Type B pancreatic cell (in vitro differentiated cells): ENCODE data around the gene ADCY9. TPM values are rescaled to one million over a fixed set of nuclear protein-coding genes. Genes with fewer than 3 reads are reported as not detected.

Experiments
- DNase-seq: peaks from one replicate; pipeline ENCODE4 v3.0.0; 2021; ENCODE audit warnings: mixed read lengths; ENCODE audit not compliant: unreplicated experiment; ENCODE audit errors: extremely low spot score
- H3K27ac Mint-ChIP-seq: 2 replicates; pipeline ENCODE4 v1.8.0; 2021; ENCODE audit warnings: mild to moderate bottlenecking, mixed read lengths
- H3K27me3 Mint-ChIP-seq: 2 replicates; pipeline ENCODE4 v1.8.0; 2021; ENCODE audit warnings: mixed read lengths
- H3K36me3 Mint-ChIP-seq: 2 replicates; pipeline ENCODE4 v1.8.0; 2021; ENCODE audit warnings: mixed read lengths
- H3K4me1 Mint-ChIP-seq: one replicate; pipeline ENCODE4 v1.8.0; 2021; ENCODE audit warnings: mixed read lengths; ENCODE audit not compliant: unreplicated experiment
- H3K4me3 Mint-ChIP-seq: 2 replicates; pipeline ENCODE4 v1.8.0; 2021; ENCODE audit warnings: mild to moderate bottlenecking, mixed read lengths
- H3K9me3 Mint-ChIP-seq: 2 replicates; pipeline ENCODE4 v1.8.0; 2021; ENCODE audit warnings: mixed read lengths
- total RNA-seq: library from RNA; stranded (reverse); gene quantifications from 2 replicates; pipeline ENCODE4 v1.2.1, GENCODE V29; 2021; ENCODE audit warnings: low replicate concordance
- TF ChIP-seq, protein P1 (sequence below): fragments of 200-600 bp; sonication (generic); conservative IDR thresholded peaks from 2 replicates; pipeline ENCODE4 v1.5.0; 2021; ENCODE audit warnings: antibody characterized with exemption, mild to moderate bottlenecking

ADCY9 gene
- total RNA-seq, 1 donor from 2014 or later = 13.9 TPM

DNA sequence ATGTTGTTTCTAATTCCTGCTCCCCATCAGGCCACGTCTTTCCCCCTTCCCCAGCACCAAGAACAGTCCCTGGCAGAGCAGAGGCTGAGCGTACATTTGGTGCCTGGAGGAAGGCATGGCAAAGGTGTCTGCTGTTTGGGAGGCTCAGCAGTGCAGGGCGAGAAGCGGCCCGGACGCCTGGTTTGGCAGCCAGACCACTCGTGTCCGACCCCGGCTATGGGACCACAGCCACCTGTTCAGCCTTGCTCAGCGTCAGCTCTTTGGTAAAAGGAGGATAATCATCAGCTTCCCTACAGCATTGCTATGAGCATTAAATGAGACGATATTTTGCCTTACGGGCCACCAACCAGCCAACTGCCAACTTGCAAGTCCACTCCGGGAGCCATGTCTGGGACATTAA lies 129.0 kb downstream of the ADCY9 start:
- no peak for DNase-seq
- Mint-ChIP-seq H3K4me3 (no peak overlapping the region), H3K36me3 (no peaks in the 10 kb centered on the region), H3K27me3 (peaks cover 2% of the 10 kb centered on the region), H3K4me1 (peaks cover 8% of the 10 kb centered on the region), H3K27ac (no peak overlapping the region), H3K9me3 (no peaks in the 10 kb centered on the region)
- TF ChIP-seq, protein P1, sequence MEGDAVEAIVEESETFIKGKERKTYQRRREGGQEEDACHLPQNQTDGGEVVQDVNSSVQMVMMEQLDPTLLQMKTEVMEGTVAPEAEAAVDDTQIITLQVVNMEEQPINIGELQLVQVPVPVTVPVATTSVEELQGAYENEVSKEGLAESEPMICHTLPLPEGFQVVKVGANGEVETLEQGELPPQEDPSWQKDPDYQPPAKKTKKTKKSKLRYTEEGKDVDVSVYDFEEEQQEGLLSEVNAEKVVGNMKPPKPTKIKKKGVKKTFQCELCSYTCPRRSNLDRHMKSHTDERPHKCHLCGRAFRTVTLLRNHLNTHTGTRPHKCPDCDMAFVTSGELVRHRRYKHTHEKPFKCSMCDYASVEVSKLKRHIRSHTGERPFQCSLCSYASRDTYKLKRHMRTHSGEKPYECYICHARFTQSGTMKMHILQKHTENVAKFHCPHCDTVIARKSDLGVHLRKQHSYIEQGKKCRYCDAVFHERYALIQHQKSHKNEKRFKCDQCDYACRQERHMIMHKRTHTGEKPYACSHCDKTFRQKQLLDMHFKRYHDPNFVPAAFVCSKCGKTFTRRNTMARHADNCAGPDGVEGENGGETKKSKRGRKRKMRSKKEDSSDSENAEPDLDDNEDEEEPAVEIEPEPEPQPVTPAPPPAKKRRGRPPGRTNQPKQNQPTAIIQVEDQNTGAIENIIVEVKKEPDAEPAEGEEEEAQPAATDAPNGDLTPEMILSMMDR = no peak

GRCh38 chr16:3986235-3986544 lies 130.1 kb downstream of the ADCY9 start:
- no peaks in the 10 kb centered on the region for H3K9me3 Mint-ChIP-seq
- peaks cover 8% of the 10 kb centered on the region for H3K4me1 Mint-ChIP-seq
- H3K27ac Mint-ChIP-seq = no peak overlapping the region

GRCh38 chr16:3984111-3985060 lies 131.9 kb downstream of the ADCY9 start:
- no peaks in the 10 kb centered on the region for H3K36me3 Mint-ChIP-seq
- no peaks in the 10 kb centered on the region for H3K9me3 Mint-ChIP-seq
- DNase-seq = no peak
- no peak overlapping the region for H3K27ac Mint-ChIP-seq
- H3K4me1 Mint-ChIP-seq = peaks cover 13% of the 10 kb centered on the region
- TF ChIP-seq, protein P1 = no peak
- no peak overlapping the region for H3K4me3 Mint-ChIP-seq
- peaks cover 2% of the 10 kb centered on the region for H3K27me3 Mint-ChIP-seq

More at GRCh38 chr16:3986235-3986544, 130.1 kb downstream of the ADCY9 start:
- TF ChIP-seq, protein P1 = no peak
- Mint-ChIP-seq H3K27me3 (peaks cover 2% of the 10 kb centered on the region), H3K4me3 (no peak overlapping the region), H3K36me3 (no peaks in the 10 kb centered on the region)
- DNase-seq = no peak

GRCh38 chr16:3983081-3983520 lies 133.1 kb downstream of the ADCY9 start:
- Mint-ChIP-seq H3K27ac (no peak overlapping the region), H3K4me1 (peaks cover 13% of the 10 kb centered on the region), H3K27me3 (peaks cover 2% of the 10 kb centered on the region), H3K9me3 (no peaks in the 10 kb centered on the region), H3K4me3 (no peak overlapping the region), H3K36me3 (no peaks in the 10 kb centered on the region)
- DNase-seq = peak; percentile 80
- TF ChIP-seq, protein P1 = peak; percentile 79

DNA sequence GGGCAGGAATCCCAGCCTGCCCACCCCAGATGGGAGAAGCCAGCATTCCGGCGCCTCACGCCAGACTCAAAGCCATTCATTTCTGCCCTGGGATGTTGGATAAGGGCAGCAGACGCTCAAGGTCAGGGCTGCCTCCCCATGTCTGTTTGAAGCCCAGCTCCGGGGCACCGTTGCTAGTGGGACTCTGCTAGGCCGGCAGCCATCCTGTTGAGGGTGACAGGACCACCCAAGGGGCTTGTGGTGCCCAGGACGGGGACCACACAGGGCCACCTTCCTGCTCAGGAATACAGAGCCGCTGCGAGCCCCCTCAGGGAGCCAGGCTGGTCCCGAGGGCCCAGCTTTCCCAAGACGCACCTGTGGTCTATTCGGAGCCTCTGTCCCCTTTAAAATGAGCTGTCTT lies 134.0 kb downstream of the ADCY9 start:
- no peak for DNase-seq
- TF ChIP-seq, protein P1 = no peak
- H3K36me3 Mint-ChIP-seq = peaks cover under 1% of the 10 kb centered on the region
- peaks cover 13% of the 10 kb centered on the region for H3K4me1 Mint-ChIP-seq
- H3K27me3 Mint-ChIP-seq = peaks cover 2% of the 10 kb centered on the region
- H3K4me3 Mint-ChIP-seq = no peak overlapping the region
- no peak overlapping the region for H3K27ac Mint-ChIP-seq
- H3K9me3 Mint-ChIP-seq = no peaks in the 10 kb centered on the region
